ENCODE measurements around the gene GALNT18.

DNA sequence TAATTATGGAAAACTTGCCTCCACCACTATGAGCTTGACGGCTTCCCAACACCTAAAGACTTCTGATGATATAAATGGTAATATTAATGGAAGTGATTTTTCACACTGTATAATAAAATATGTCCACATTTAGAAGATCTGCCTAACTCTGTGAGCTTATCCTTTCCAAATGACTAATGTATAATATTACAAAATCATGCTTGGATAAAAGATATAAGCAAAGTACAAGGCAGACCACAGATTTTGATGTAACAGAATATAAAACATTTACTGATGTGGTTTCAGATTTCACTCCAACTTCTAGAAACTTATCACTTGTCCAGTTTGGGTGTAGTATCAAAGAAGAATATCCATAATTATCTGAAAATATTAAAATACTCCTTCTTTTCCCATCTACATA, 36.9 kb downstream of the GALNT18 start:
- no peak for TF ChIP-seq CTCF (conservative IDR thresholded peaks at IDR 0.05; ENCODE audit: low read depth in 2 of 2)
- no peak for TF ChIP-seq STAT1 (IDR thresholded peaks at IDR 0.05; ENCODE audit: unreplicated experiment)
- TF ChIP-seq POLR2AphosphoS5 (IDR thresholded peaks at IDR 0.05; ENCODE audit: low read depth), result no peak
- no peak for TF ChIP-seq EZH2phosphoT487 (IDR thresholded peaks at IDR 0.05; ENCODE audit: unreplicated experiment)
- no peak for TF ChIP-seq EZH2 (IDR thresholded peaks at IDR 0.05; ENCODE audit: low read depth, unreplicated experiment)
- TF ChIP-seq, protein P1, sequence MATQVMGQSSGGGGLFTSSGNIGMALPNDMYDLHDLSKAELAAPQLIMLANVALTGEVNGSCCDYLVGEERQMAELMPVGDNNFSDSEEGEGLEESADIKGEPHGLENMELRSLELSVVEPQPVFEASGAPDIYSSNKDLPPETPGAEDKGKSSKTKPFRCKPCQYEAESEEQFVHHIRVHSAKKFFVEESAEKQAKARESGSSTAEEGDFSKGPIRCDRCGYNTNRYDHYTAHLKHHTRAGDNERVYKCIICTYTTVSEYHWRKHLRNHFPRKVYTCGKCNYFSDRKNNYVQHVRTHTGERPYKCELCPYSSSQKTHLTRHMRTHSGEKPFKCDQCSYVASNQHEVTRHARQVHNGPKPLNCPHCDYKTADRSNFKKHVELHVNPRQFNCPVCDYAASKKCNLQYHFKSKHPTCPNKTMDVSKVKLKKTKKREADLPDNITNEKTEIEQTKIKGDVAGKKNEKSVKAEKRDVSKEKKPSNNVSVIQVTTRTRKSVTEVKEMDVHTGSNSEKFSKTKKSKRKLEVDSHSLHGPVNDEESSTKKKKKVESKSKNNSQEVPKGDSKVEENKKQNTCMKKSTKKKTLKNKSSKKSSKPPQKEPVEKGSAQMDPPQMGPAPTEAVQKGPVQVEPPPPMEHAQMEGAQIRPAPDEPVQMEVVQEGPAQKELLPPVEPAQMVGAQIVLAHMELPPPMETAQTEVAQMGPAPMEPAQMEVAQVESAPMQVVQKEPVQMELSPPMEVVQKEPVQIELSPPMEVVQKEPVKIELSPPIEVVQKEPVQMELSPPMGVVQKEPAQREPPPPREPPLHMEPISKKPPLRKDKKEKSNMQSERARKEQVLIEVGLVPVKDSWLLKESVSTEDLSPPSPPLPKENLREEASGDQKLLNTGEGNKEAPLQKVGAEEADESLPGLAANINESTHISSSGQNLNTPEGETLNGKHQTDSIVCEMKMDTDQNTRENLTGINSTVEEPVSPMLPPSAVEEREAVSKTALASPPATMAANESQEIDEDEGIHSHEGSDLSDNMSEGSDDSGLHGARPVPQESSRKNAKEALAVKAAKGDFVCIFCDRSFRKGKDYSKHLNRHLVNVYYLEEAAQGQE (IDR thresholded peaks at IDR 0.05; ENCODE audit: unreplicated experiment), result no peak
- no peak for TF ChIP-seq ZNF462 (CRISPR knock-in tag; IDR thresholded peaks at IDR 0.05)
- TF ChIP-seq CREB1 (CRISPR knock-in tag; IDR thresholded peaks at IDR 0.05; ENCODE audit: low read depth), result no peak
- no peak for TF ChIP-seq NANOG (IDR thresholded peaks at IDR 0.05; ENCODE audit: borderline replicate concordance)
- no peak for TF ChIP-seq JUNB (IDR thresholded peaks at IDR 0.05; ENCODE audit: unreplicated experiment)
- TF ChIP-seq, protein P2, sequence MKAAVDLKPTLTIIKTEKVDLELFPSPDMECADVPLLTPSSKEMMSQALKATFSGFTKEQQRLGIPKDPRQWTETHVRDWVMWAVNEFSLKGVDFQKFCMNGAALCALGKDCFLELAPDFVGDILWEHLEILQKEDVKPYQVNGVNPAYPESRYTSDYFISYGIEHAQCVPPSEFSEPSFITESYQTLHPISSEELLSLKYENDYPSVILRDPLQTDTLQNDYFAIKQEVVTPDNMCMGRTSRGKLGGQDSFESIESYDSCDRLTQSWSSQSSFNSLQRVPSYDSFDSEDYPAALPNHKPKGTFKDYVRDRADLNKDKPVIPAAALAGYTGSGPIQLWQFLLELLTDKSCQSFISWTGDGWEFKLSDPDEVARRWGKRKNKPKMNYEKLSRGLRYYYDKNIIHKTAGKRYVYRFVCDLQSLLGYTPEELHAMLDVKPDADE (IDR thresholded peaks at IDR 0.05), result no peak
